DND-41 (cell line): ENCODE data around the gene TMEM42.

Source experiments
- ATAC-seq: fragments of 200-7000 bp; cut with Tn5 transposase; 3 replicates; pipeline ENCODE4 v1.9.1; 2021; ENCODE audit warnings: low read depth; ENCODE audit not compliant: insufficient read depth
- DNase-seq: peaks from one replicate; pipeline ENCODE4 v3.0.0-alpha.2; 2020
- H2AFZ ChIP-seq: 2 replicates; pipeline ENCODE4 v1.6.0; 2012; ENCODE audit warnings: low read depth, low read length
- H3K27ac ChIP-seq: 2 replicates; pipeline ENCODE4 v1.5.1; 2012; ENCODE audit warnings: low read length, inconsistent platforms
- H3K27me3 ChIP-seq: fragments of 200-600 bp; sonication (generic); 2 replicates; pipeline ENCODE4 v1.6.0; 2012; ENCODE audit warnings: low read length, mild to moderate bottlenecking, inconsistent platforms; ENCODE audit not compliant: insufficient read depth, poor library complexity
- H3K36me3 ChIP-seq: 2 replicates; pipeline ENCODE4 v1.5.1; 2012; ENCODE audit warnings: low read length, inconsistent platforms; ENCODE audit not compliant: insufficient read depth
- H3K4me1 ChIP-seq: 2 replicates; pipeline ENCODE4 v1.5.1; 2012; ENCODE audit warnings: mild to moderate bottlenecking, low read length; ENCODE audit not compliant: insufficient read depth
- H3K4me2 ChIP-seq: 2 replicates; pipeline ENCODE4 v1.6.0; 2012; ENCODE audit warnings: mild to moderate bottlenecking, moderate library complexity, low read length, inconsistent platforms; ENCODE audit not compliant: insufficient read depth
- H3K4me3 ChIP-seq, 2 experiments: fragments of 200-600 bp in 1 of 2; shearing (Covaris generic) in 1 of 2; 2 replicates each; pipeline ENCODE4 v1.5.1; 2012 to 2016; ENCODE audit warnings: inconsistent platforms in 2 of 2, low read length in 2 of 2, mild to moderate bottlenecking in 2 of 2, low read depth in 1 of 2, moderate library complexity in 1 of 2
- H3K79me2 ChIP-seq: 2 replicates; pipeline ENCODE4 v1.6.0; 2012; ENCODE audit warnings: low read length, inconsistent platforms; ENCODE audit not compliant: insufficient read depth
- H3K9ac ChIP-seq: 2 replicates; pipeline ENCODE4 v1.6.0; 2012; ENCODE audit warnings: low read depth, mild to moderate bottlenecking, inconsistent platforms, low read length, moderate library complexity
- H3K9me3 ChIP-seq: 2 replicates; pipeline ENCODE4 v1.5.1; 2012; ENCODE audit warnings: low read length, moderate library complexity, mild to moderate bottlenecking, inconsistent platforms; ENCODE audit not compliant: insufficient read depth, severe bottlenecking
- H4K20me1 ChIP-seq: 2 replicates; pipeline ENCODE4 v1.6.0; 2012; ENCODE audit warnings: low read length; ENCODE audit not compliant: insufficient read depth
- EZH2 ChIP-seq: IDR thresholded peaks from 3 replicates; pipeline ENCODE4 v1.6.1; 2012; ENCODE audit warnings: borderline replicate concordance, low read depth, mild to moderate bottlenecking, moderate library complexity, low read length, inconsistent platforms; ENCODE audit not compliant: severe bottlenecking
- TF ChIP-seq, protein P1 (sequence below): IDR thresholded peaks from 2 replicates; pipeline ENCODE4 v1.5.1; 2012; ENCODE audit warnings: borderline replicate concordance, low read length, moderate library complexity, mild to moderate bottlenecking; ENCODE audit not compliant: poor library complexity, severe bottlenecking; ENCODE audit errors: extremely low read depth

The TMEM42 gene

DNA sequence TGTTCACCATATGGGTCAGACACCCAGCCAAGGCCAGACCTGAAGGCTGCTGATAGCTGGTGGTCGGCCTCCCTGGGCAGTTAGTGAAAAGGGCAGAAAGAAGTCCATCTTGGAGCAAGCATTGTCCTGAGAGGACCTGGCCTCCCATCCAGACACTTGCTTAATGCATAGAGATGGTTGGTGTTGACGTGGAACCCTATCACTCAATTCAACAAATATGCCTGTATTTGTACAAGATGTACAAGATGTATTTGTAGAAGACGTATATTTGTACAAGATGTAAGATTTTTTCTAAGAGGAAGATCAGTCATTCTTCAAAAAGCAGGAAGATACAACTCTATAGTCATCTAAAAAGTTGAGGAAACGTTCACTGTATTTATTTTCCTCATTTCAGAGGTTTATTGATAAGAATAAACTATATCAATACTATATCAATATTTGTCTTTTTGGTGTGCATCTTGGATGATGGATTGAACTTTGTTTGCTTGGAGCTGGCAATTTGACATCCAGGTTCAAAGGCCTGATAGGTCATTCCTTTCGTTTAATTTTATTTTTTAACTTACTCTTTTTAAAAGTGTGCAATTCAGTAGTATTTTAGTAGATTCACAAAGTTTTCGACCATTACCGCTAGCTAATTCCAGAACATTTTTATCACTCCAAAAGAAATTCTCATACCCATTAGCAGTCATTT lies 5.9 kb downstream of the TMEM42 start:
- Histone ChIP-seq H3K27me3 (no peaks in the 10 kb centered on the region), H3K4me1 (peaks cover 48% of the 10 kb centered on the region), H3K4me3 (no peak overlapping the region), H3K9ac (no peak overlapping the region), H3K4me2 (no peak overlapping the region), H3K36me3 (no peaks in the 10 kb centered on the region), H2AFZ (no peak overlapping the region), H3K27ac (peak overlapping the region; percentile 61; the same call in 1 of the 2 replicates), H3K79me2 (peaks cover 8% of the 10 kb centered on the region), H3K9me3 (no peaks in the 10 kb centered on the region), H4K20me1 (0 out of 2 replicates have a peak, but pooled peaks cover 4% of the 10 kb centered on the region)
- DNase-seq = no peak
- no peak for ATAC-seq
- no peak for TF ChIP-seq EZH2
- TF ChIP-seq, protein P1, sequence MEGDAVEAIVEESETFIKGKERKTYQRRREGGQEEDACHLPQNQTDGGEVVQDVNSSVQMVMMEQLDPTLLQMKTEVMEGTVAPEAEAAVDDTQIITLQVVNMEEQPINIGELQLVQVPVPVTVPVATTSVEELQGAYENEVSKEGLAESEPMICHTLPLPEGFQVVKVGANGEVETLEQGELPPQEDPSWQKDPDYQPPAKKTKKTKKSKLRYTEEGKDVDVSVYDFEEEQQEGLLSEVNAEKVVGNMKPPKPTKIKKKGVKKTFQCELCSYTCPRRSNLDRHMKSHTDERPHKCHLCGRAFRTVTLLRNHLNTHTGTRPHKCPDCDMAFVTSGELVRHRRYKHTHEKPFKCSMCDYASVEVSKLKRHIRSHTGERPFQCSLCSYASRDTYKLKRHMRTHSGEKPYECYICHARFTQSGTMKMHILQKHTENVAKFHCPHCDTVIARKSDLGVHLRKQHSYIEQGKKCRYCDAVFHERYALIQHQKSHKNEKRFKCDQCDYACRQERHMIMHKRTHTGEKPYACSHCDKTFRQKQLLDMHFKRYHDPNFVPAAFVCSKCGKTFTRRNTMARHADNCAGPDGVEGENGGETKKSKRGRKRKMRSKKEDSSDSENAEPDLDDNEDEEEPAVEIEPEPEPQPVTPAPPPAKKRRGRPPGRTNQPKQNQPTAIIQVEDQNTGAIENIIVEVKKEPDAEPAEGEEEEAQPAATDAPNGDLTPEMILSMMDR = no peak

DNA sequence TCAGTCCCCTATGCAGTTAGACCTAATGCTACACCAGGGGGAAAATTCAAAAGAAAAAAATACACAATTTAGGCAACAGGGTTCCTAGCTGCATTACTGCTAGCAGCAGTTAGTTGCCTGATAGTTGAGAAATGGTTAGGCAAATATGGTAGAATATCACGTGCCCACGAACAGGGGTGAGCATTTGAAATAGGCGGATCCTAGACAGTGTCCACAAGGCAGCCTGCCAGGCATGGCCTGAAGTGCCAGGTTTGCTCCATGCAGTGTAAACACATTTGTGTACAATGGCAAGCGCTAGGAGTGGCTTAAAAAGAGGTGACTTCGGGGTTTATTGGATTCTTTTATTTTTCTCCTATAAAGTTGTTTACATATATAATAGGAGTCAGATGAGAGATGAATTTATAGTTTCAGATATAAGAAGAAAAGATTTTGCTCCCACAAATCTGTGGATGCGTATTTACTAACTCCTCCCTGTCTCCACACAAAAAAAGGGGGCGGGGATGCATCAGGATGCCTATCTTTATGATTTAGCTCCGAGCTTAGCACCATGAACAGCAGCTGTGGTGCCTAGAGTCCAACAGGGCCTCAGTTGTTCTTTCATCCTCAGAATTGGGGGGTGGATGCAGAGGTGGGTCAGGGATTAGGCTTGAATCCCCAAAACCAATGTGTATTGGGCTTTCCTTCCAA lies 8.8 kb downstream of the TMEM42 start:
- ATAC-seq (no peak), DNase-seq (no peak)
- Histone ChIP-seq H3K79me2 (no peaks in the 10 kb centered on the region), H2AFZ (no peak overlapping the region), H3K9me3 (no peaks in the 10 kb centered on the region), H3K27ac (no peak overlapping the region), H3K4me2 (no peak overlapping the region), H3K4me1 (peaks cover 19% of the 10 kb centered on the region), H3K9ac (no peak overlapping the region), H3K27me3 (no peaks in the 10 kb centered on the region), H4K20me1 (no peaks in the 10 kb centered on the region), H3K36me3 (no peaks in the 10 kb centered on the region), H3K4me3 (no peak overlapping the region)
- TF ChIP-seq, protein P1 = no peak
- TF ChIP-seq EZH2 = no peak

DNA sequence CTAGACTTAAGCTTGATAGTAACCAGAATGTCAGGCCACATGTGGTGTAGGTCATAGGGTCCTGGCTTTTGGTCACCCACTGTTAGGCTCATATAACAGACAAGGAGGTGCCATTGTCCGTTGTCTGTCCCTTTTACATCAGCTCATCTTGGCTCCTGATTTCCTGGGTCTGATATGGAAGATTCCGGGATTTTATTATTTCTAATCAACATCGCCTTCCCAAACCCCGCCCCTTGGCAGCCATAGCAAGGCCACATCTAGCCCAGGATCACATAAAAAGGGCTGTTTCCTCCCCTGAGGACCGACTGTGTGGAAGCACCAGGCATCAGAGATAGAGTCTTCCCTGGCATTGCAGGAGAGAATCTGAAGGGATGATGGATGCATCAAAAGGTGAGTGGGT lies 12.6 kb downstream of the TMEM42 start, which contains the start of gene TGM4:
Gene TGM4 (plus strand): TSS at position 301 of the 400 bp plus-strand sequence. CDS start 71 bp downstream, at position 372.
- Histone ChIP-seq H3K79me2 (no peaks in the 10 kb centered on the region), H3K4me2 (no peak within 1 kb of the TSS), H3K36me3 (no peaks in the 10 kb centered on the region), H3K9ac (no peak within 1 kb of the TSS), H3K27ac (no peak within 1 kb of the TSS), H3K27me3 (no peaks in the 10 kb centered on the region), H4K20me1 (no peaks in the 10 kb centered on the region), H3K4me3 (no peak within 1 kb of the TSS), H2AFZ (no peak within 1 kb of the TSS), H3K4me1 (no peaks in the 10 kb centered on the region), H3K9me3 (no peaks in the 10 kb centered on the region)
- no peak for ATAC-seq
- TF ChIP-seq EZH2 = no peak
- TF ChIP-seq, protein P1 = no peak
- DNase-seq = no peak
